Caco-2 (cell line): ENCODE results near the gene FRMD3. TPM values are rescaled to one million over a fixed set of nuclear protein-coding genes. Genes with fewer than 3 reads are reported as not detected.

Experiments
- BruUV-seq: library from RNA; stranded (reverse); fragments of 400-500 nt; replicated peaks from 2 replicates; lab custom pipeline; 2021; lab: Mats Ljungman, UMichigan
- CTCF ChIA-PET: fragments of 300-600 bp; sonication (Branson Sonifier 250); formaldehyde crosslinking; loops from one replicate; lab custom pipeline; 2022; ENCODE audit warnings: antibody characterized with exemption; lab: Charles Lee
- POLR2A ChIA-PET: fragments of 300-600 bp; sonication (Branson Sonifier 250); formaldehyde crosslinking; loops from one replicate; lab custom pipeline; 2022; ENCODE audit warnings: antibody characterized with exemption; lab: Charles Lee
- DNase-seq, 2 experiments: peaks; one replicate each; pipeline versions ENCODE4 v3.0.0 to v3.0.0-alpha.2; 2020 to 2022
- H3K27me3 ChIP-seq: replicated peaks from 2 replicates; pipeline ENCODE4 v1.6.0; 2011; ENCODE audit warnings: low read length; ENCODE audit not compliant: control insufficient read depth, insufficient read depth
- H3K36me3 ChIP-seq: 2 replicates; pipeline ENCODE4 v1.5.1; 2011; ENCODE audit warnings: low read length; ENCODE audit not compliant: control insufficient read depth, insufficient read depth
- H3K4me1 ChIP-seq: fragments of 250-450 bp; sonication (Bioruptor Pico); 2 replicates; pipeline ENCODE4 v1.5.1; 2020; ENCODE audit warnings: mild to moderate bottlenecking
- H3K4me3 ChIP-seq: 2 replicates; pipeline ENCODE4 v1.5.1; 2011; ENCODE audit warnings: low read depth, mild to moderate bottlenecking, control low read depth, low read length
- H3K9me3 ChIP-seq: fragments of 250-450 bp; sonication (Bioruptor Pico); 2 replicates; pipeline ENCODE4 v1.5.1; 2020; ENCODE audit warnings: mild to moderate bottlenecking, moderate library complexity
- H3K27ac Mint-ChIP-seq: one replicate; pipeline ENCODE4 v1.8.0; 2022; ENCODE audit warnings: mixed read lengths; ENCODE audit not compliant: unreplicated experiment
- H3K27me3 Mint-ChIP-seq: one replicate; pipeline ENCODE4 v1.8.0; 2022; ENCODE audit warnings: mixed read lengths; ENCODE audit not compliant: insufficient read depth, unreplicated experiment
- H3K36me3 Mint-ChIP-seq: one replicate; pipeline ENCODE4 v1.8.0; 2022; ENCODE audit warnings: mild to moderate bottlenecking, mixed read lengths; ENCODE audit not compliant: insufficient read depth, unreplicated experiment
- H3K4me1 Mint-ChIP-seq: one replicate; pipeline ENCODE4 v1.8.0; 2022; ENCODE audit warnings: low read depth, mixed read lengths; ENCODE audit not compliant: unreplicated experiment
- H3K4me3 Mint-ChIP-seq: one replicate; pipeline ENCODE4 v1.8.0; 2022; ENCODE audit warnings: mild to moderate bottlenecking, moderate library complexity, mixed read lengths; ENCODE audit not compliant: unreplicated experiment
- H3K9me3 Mint-ChIP-seq: one replicate; pipeline ENCODE4 v1.8.0; 2022; ENCODE audit warnings: mixed read lengths; ENCODE audit not compliant: unreplicated experiment
- intact Hi-C: fragments of 100-400 bp; cut with micrococcal nuclease; formaldehyde crosslinking; loops from one replicate; pipeline ENCODE4 v1.10.0; 2022; ENCODE audit not compliant: unreplicated experiment
- total RNA-seq: library from RNA; stranded (reverse); gene quantifications from 2 replicates; pipeline ENCODE4 v1.2.3, GENCODE V29; 2022
- TF ChIP-seq, protein P1 (sequence below), 2 experiments: fragments of 200-600 bp in 1 of 2; IDR thresholded peaks; 1 replicate in 1 of 2; 2 replicates in 1 of 2; pipeline versions ENCODE4 v1.5.1 to v1.8.0; 2011 to 2022; ENCODE audit warnings: antibody characterized with exemption in 1 of 2, control low read depth in 1 of 2, inconsistent platforms in 1 of 2, low read depth in 1 of 2, low read length in 1 of 2, mild to moderate bottlenecking in 1 of 2, moderate library complexity in 1 of 2; ENCODE audit not compliant: insufficient read depth in 1 of 2, severe bottlenecking in 1 of 2, unreplicated experiment in 1 of 2

The FRMD3 gene
- total RNA-seq, 1 experiment from 2014 or later, result not detected

DNA sequence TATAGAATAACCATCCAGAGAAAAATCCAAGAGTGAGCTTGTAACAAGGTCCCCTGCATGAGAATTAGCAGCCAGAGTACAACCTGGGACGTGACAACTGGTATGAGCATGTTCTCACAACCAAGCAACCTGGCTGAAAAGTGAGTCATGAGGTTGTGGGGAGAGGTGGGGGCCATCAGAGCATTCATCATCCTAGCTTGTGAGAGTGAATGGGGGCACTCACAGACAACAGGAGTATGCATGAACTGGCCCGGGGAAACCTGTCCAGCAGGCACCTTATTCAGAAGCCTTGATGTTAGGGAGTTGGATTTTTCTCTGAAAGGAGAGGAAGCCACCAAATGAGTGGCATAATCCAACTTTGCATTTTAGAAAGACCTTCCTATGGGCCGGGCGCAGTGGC is 113.0 kb downstream of the FRMD3 start:
- H3K27me3 Mint-ChIP-seq, result no peaks in the 10 kb centered on the region
- intact Hi-C loops, result no loop called here
- no peaks in the 10 kb centered on the region for H3K27me3 ChIP-seq
- H3K4me3 ChIP-seq, result no peak overlapping the region
- no TSS peak for BruUV-seq
- H3K36me3 Mint-ChIP-seq, result no peaks in the 10 kb centered on the region
- ChIA-PET CTCF (no interaction called here), POLR2A (no interaction called here)
- no peak overlapping the region for H3K27ac Mint-ChIP-seq
- TF ChIP-seq, protein P1, sequence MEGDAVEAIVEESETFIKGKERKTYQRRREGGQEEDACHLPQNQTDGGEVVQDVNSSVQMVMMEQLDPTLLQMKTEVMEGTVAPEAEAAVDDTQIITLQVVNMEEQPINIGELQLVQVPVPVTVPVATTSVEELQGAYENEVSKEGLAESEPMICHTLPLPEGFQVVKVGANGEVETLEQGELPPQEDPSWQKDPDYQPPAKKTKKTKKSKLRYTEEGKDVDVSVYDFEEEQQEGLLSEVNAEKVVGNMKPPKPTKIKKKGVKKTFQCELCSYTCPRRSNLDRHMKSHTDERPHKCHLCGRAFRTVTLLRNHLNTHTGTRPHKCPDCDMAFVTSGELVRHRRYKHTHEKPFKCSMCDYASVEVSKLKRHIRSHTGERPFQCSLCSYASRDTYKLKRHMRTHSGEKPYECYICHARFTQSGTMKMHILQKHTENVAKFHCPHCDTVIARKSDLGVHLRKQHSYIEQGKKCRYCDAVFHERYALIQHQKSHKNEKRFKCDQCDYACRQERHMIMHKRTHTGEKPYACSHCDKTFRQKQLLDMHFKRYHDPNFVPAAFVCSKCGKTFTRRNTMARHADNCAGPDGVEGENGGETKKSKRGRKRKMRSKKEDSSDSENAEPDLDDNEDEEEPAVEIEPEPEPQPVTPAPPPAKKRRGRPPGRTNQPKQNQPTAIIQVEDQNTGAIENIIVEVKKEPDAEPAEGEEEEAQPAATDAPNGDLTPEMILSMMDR (IDR thresholded peaks at IDR 0.05; ENCODE audit: insufficient read depth in 1 of 2, low read depth in 1 of 2, low read length in 1 of 2, severe bottlenecking in 1 of 2, unreplicated experiment in 1 of 2), result no peak
- H3K9me3 ChIP-seq, result no peaks in the 10 kb centered on the region
- no peak overlapping the region for H3K4me3 Mint-ChIP-seq
- H3K36me3 ChIP-seq, result no peaks in the 10 kb centered on the region
- DNase-seq, result no peak
- no peaks in the 10 kb centered on the region for H3K4me1 Mint-ChIP-seq
- H3K4me1 ChIP-seq, result no peaks in the 10 kb centered on the region
- H3K9me3 Mint-ChIP-seq, result no peaks in the 10 kb centered on the region

- intact Hi-C loops, result no loop called here
- H3K4me3 Mint-ChIP-seq, result no peak overlapping the region
- no peaks in the 10 kb centered on the region for H3K27me3 ChIP-seq
- H3K27ac Mint-ChIP-seq, result no peak overlapping the region
- H3K9me3 ChIP-seq, result no peaks in the 10 kb centered on the region
- TF ChIP-seq, protein P1 (IDR thresholded peaks at IDR 0.05; ENCODE audit: insufficient read depth in 1 of 2, low read depth in 1 of 2, low read length in 1 of 2, severe bottlenecking in 1 of 2, unreplicated experiment in 1 of 2), result no peak
- ChIA-PET CTCF (no interaction called here), POLR2A (no interaction called here)
- no peaks in the 10 kb centered on the region for H3K4me1 ChIP-seq
- BruUV-seq, result no TSS peak
- no peaks in the 10 kb centered on the region for H3K36me3 Mint-ChIP-seq
- no peaks in the 10 kb centered on the region for H3K9me3 Mint-ChIP-seq
- DNase-seq, result no peak
- H3K27me3 Mint-ChIP-seq, result no peaks in the 10 kb centered on the region
- H3K4me1 Mint-ChIP-seq, result no peaks in the 10 kb centered on the region
- H3K4me3 ChIP-seq, result no peak overlapping the region
- H3K36me3 ChIP-seq, result no peaks in the 10 kb centered on the region
Measured at GRCh38 chr9:83424831-83425230, 113.4 kb downstream of the FRMD3 start.

DNA sequence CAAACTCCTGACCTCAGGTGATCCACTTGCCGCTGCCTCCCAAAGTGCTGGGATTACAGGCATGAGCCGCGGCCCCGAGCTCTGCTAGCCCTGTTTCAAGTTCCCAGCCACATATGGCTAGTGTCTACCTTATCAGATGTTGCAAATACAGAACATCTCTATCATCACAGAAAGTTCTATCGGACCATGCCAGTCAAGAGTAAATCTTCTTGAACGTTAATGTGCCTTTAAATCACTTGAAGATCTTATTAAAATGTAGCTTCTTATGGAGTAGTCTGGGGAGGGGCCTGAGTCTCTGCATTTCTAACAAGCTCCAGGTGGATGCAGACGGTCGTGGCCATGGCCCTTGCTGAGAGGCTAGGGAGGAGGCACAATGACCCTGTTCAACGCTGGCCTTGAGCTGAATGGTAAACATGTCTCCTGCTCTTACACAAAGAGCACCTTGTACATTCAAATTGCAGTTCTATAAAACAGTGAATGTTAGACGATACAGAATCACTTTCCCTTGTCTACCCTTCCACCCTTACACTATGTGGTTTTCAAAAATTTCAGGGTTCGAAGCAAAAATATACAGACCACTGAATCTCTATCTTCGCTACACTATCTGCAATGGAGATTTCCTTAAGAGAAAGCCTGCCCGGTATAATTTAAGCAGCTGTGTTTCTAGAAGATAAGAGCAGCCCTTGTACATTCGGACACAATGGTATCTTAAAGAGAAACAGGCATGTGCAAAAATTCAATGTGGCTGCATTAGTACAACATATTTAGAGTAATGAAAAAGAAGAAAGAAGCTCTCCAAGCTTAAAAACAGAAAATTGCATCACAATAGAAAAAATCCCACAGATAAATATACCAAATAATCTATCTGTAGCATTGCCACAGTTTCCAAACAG is 114.1 kb downstream of the FRMD3 start:
- BruUV-seq, result no TSS peak
- Mint-ChIP-seq H3K27me3 (peaks cover 4% of the 10 kb centered on the region), H3K9me3 (no peaks in the 10 kb centered on the region), H3K36me3 (no peaks in the 10 kb centered on the region), H3K4me1 (no peaks in the 10 kb centered on the region), H3K4me3 (no peak overlapping the region), H3K27ac (no peak overlapping the region)
- TF ChIP-seq, protein P1 (IDR thresholded peaks at IDR 0.05; ENCODE audit: insufficient read depth in 1 of 2, low read depth in 1 of 2, low read length in 1 of 2, severe bottlenecking in 1 of 2, unreplicated experiment in 1 of 2), result no peak
- H3K27me3 ChIP-seq, result no peaks in the 10 kb centered on the region
- DNase-seq, result no peak
- ChIA-PET POLR2A (no interaction called here), CTCF (no interaction called here)
- no peaks in the 10 kb centered on the region for H3K4me1 ChIP-seq
- no peaks in the 10 kb centered on the region for H3K36me3 ChIP-seq
- H3K4me3 ChIP-seq, result no peak overlapping the region
- no peaks in the 10 kb centered on the region for H3K9me3 ChIP-seq
- intact Hi-C loops, result no loop called here
